ENCODE measurements around the gene STX4. TPM values are rescaled to one million over a fixed set of nuclear protein-coding genes. Genes with fewer than 3 reads are reported as not detected.
A peak's percentile ranks its signal among the peaks of the same experiment; 100 is the strongest.

Gene STX4
- total RNA-seq, 1 experiment from 2014 or later, result 26.0 TPM

DNA sequence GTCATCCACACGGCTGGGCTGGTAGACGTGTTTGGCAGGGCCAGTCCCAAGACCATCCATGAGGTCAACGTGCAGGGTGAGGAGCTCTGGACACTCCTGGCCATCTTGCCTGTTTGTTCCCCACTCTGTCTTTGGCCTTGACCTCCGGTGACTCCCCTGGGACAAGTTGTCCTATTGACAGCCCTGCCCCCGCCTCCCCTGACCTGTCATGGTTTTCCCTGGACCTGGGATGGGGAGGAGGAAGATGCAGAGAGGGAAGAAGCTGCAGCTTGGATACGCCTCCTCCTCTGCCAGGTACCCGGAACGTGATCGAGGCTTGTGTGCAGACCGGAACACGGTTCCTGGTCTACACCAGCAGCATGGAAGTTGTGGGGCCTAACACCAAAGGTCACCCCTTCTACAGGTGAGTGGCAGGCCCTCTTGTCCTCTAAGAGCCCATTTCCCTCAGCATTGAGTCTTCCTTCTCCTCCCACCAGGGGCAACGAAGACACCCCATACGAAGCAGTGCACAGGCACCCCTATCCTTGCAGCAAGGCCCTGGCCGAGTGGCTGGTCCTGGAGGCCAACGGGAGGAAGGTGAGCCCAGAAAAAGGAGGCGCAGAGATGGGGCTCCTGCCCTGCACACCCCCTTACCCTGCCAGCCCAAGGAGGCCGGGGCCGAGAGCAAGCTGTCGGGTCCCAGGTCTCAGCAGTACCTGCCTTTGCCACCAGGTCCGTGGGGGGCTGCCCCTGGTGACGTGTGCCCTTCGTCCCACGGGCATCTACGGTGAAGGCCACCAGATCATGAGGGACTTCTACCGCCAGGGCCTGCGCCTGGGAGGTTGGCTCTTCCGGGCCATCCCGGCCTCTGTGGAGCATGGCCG lies 47.0 kb upstream of the STX4 start:
- Histone ChIP-seq H3K27me3 (ENCODE audit: insufficient read depth, low read length) (no peaks in the 10 kb centered on the region), H3K36me3 (ENCODE audit: control insufficient read depth in 1 of 2, insufficient read depth in 2 of 2, low read length in 2 of 2) (no peaks in the 10 kb centered on the region), H3K79me2 (ENCODE audit: insufficient read depth, low read length) (no peaks in the 10 kb centered on the region), H4K20me1 (ENCODE audit: insufficient read depth) (no peaks in the 10 kb centered on the region), H3K4me2 (ENCODE audit: low read length) (peak overlapping the region; percentile 73; the same call in 1 of the 2 replicates), H3K9ac (ENCODE audit: low read length) (no peak overlapping the region), H3K4me3 (replicated peaks in 1 of 2; ENCODE audit: low read depth in 1 of 2, low read length in 2 of 2) (no peak overlapping the region), H3K9me2 (ENCODE audit: insufficient read depth) (no peaks in the 10 kb centered on the region), H3K9me3 (ENCODE audit: control insufficient read depth in 1 of 2, insufficient read depth in 1 of 2, low read depth in 1 of 2, low read length in 2 of 2) (no peaks in the 10 kb centered on the region), H3K27ac (ENCODE audit: low read depth, low read length) (peak overlapping the region; percentile 49; the same call in 1 of the 2 replicates), H3K4me1 (ENCODE audit: control insufficient read depth in 1 of 2, insufficient read depth in 2 of 2, low read length in 2 of 2) (peaks cover 0 to 14% of the 10 kb centered on the region in 2 experiments; a peak in 3 of 4 replicates), H2AFZ (ENCODE audit: low read depth, low read length, poor library complexity, severe bottlenecking) (no peak overlapping the region)
- BruUV-seq (replicated peaks), result no TSS peak
- ChIA-PET RAD21 (ENCODE audit: low non-redundant PET in 1 of 2, low total read pairs in 2 of 2, uncharacterized antibody in 2 of 2, unreplicated experiment in 2 of 2) (interaction anchor here (0.6 to 1.8 kb wide), 6 partner anchors 59 to 156 kb away, joined by 4 to 7 read pairs (median 5); partner anchors contain the start of genes VKORC1 (in 1 of the 2), ZNF646 (in 1 of the 2) and ZNF668 (in 1 of the 2)), POLR2A (interaction anchor here (1.8 kb wide), 1 partner anchor 156 kb away, joined by 6 read pairs; no protein-coding TSS in a partner anchor), CTCF (interaction anchor here (0.8 to 4.0 kb wide), 19 partner anchors 8 to 882 kb away, joined by 3 to 29 read pairs (median 6); partner anchors contain the start of genes ARMC5, VKORC1 and ZNF843)
- ATAC-seq, result no peak
- TF ChIP-seq YY1 (IDR thresholded peaks at IDR 0.05; ENCODE audit: extremely low read depth, insufficient replicate concordance, low read depth, low read length) (no peak), SIN3A (IDR thresholded peaks at IDR 0.05; ENCODE audit: low read depth) (no peak), FOSL1 (IDR thresholded peaks at IDR 0.05; ENCODE audit: low read depth) (no peak), EZH2 (IDR thresholded peaks at IDR 0.05) (no peak), SP1 (IDR thresholded peaks at IDR 0.05; ENCODE audit: low read depth) (no peak), CEBPB (IDR thresholded peaks at IDR 0.05; ENCODE audit: low read depth) (no peak), JUND (IDR thresholded peaks at IDR 0.05) (no peak), ELF1 (IDR thresholded peaks at IDR 0.05; ENCODE audit: borderline replicate concordance, low read depth) (no peak), RAD21 (IDR thresholded peaks at IDR 0.05; ENCODE audit: low read depth) (no peak), POLR2A (IDR thresholded peaks at IDR 0.05; ENCODE audit: borderline replicate concordance, extremely low read depth, insufficient read depth, insufficient read length) (no peak), SRF (IDR thresholded peaks at IDR 0.05; ENCODE audit: low read depth) (no peak), TCF7L2 (IDR thresholded peaks at IDR 0.05; ENCODE audit: borderline replicate concordance, extremely low read depth, insufficient read depth, insufficient read length) (no peak), EGR1 (IDR thresholded peaks at IDR 0.05; ENCODE audit: low read depth) (no peak)
- TF ChIP-seq, protein P1, sequence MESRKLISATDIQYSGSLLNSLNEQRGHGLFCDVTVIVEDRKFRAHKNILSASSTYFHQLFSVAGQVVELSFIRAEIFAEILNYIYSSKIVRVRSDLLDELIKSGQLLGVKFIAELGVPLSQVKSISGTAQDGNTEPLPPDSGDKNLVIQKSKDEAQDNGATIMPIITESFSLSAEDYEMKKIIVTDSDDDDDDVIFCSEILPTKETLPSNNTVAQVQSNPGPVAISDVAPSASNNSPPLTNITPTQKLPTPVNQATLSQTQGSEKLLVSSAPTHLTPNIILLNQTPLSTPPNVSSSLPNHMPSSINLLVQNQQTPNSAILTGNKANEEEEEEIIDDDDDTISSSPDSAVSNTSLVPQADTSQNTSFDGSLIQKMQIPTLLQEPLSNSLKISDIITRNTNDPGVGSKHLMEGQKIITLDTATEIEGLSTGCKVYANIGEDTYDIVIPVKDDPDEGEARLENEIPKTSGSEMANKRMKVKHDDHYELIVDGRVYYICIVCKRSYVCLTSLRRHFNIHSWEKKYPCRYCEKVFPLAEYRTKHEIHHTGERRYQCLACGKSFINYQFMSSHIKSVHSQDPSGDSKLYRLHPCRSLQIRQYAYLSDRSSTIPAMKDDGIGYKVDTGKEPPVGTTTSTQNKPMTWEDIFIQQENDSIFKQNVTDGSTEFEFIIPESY (IDR thresholded peaks at IDR 0.05; ENCODE audit: extremely low read depth, insufficient replicate concordance, low read length), result no peak
- TF ChIP-seq, protein P2, sequence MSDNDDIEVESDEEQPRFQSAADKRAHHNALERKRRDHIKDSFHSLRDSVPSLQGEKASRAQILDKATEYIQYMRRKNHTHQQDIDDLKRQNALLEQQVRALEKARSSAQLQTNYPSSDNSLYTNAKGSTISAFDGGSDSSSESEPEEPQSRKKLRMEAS (IDR thresholded peaks at IDR 0.05), result no peak
- TF ChIP-seq, protein P3, sequence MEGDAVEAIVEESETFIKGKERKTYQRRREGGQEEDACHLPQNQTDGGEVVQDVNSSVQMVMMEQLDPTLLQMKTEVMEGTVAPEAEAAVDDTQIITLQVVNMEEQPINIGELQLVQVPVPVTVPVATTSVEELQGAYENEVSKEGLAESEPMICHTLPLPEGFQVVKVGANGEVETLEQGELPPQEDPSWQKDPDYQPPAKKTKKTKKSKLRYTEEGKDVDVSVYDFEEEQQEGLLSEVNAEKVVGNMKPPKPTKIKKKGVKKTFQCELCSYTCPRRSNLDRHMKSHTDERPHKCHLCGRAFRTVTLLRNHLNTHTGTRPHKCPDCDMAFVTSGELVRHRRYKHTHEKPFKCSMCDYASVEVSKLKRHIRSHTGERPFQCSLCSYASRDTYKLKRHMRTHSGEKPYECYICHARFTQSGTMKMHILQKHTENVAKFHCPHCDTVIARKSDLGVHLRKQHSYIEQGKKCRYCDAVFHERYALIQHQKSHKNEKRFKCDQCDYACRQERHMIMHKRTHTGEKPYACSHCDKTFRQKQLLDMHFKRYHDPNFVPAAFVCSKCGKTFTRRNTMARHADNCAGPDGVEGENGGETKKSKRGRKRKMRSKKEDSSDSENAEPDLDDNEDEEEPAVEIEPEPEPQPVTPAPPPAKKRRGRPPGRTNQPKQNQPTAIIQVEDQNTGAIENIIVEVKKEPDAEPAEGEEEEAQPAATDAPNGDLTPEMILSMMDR (IDR thresholded peaks at IDR 0.05 in 2 of 3, conservative IDR thresholded peaks at IDR 0.05 in 1 of 3; ENCODE audit: borderline replicate concordance in 1 of 3, insufficient read depth in 1 of 3, low read depth in 2 of 3, low read length in 2 of 3), result no peak
- TF ChIP-seq, protein P4, sequence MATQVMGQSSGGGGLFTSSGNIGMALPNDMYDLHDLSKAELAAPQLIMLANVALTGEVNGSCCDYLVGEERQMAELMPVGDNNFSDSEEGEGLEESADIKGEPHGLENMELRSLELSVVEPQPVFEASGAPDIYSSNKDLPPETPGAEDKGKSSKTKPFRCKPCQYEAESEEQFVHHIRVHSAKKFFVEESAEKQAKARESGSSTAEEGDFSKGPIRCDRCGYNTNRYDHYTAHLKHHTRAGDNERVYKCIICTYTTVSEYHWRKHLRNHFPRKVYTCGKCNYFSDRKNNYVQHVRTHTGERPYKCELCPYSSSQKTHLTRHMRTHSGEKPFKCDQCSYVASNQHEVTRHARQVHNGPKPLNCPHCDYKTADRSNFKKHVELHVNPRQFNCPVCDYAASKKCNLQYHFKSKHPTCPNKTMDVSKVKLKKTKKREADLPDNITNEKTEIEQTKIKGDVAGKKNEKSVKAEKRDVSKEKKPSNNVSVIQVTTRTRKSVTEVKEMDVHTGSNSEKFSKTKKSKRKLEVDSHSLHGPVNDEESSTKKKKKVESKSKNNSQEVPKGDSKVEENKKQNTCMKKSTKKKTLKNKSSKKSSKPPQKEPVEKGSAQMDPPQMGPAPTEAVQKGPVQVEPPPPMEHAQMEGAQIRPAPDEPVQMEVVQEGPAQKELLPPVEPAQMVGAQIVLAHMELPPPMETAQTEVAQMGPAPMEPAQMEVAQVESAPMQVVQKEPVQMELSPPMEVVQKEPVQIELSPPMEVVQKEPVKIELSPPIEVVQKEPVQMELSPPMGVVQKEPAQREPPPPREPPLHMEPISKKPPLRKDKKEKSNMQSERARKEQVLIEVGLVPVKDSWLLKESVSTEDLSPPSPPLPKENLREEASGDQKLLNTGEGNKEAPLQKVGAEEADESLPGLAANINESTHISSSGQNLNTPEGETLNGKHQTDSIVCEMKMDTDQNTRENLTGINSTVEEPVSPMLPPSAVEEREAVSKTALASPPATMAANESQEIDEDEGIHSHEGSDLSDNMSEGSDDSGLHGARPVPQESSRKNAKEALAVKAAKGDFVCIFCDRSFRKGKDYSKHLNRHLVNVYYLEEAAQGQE (IDR thresholded peaks at IDR 0.05; ENCODE audit: low read depth), result no peak
- DNase-seq (ENCODE audit: low read depth, low spot score), result no peak
- intact Hi-C loops (cut with micrococcal nuclease), result loop anchor here (10.0 kb wide), 1 partner anchor 708 kb away; no protein-coding TSS in a partner anchor
